NK-92 (cell line): ENCODE measurements around the gene CHIC1.
"Not testable (repeated sequence)": the region's sequence is repeated elsewhere in the genome, so short reads cannot be mapped to it uniquely, and the experiment has no call there.

ENCODE experiments used
- DNase-seq: peaks from one replicate; lab custom pipeline; 2025; ENCODE audit not compliant: unreplicated experiment; lab: John Stamatoyannopoulos, UW

CHIC1 gene

GRCh38 chrX:73562984-73563737 lies at the start of gene CHIC1:
Gene CHIC1 (plus strand): TSS chrX:73563197. CDS start chrX:73563285, 88 bp downstream.
- DNase-seq = no peak

DNA sequence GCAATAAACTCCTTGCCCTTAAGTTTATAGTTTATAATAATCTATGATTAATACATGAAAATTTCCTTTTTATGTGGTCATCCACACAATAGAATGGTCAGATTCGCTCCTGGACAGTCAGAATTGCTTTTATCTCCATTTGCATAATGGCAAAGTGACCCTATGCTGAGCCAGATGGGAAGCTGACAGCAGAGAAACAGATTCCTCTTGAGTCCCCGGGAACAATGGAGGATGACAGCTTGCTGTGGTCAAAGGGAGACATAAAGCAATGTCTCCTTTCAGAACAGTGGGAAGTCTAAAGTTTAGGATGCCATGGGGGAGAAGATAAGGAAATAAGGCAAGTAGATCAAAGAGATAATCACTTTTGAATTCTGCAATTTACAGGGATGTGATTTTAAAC lies 40.2 kb upstream of the CHIC1 start:
- not testable (repeated sequence) for DNase-seq

GRCh38 chrX:73524906-73525305 lies 38.1 kb upstream of the CHIC1 start:
- DNase-seq = no peak

GRCh38 chrX:73525928-73526690 lies 36.9 kb upstream of the CHIC1 start:
- no peak for DNase-seq

GRCh38 chrX:73531655-73532054 lies 31.3 kb upstream of the CHIC1 start:
- not testable (repeated sequence) for DNase-seq

- no peak for DNase-seq
Observed at GRCh38 chrX:73556159-73556558, 6.8 kb upstream of the CHIC1 start.

GRCh38 chrX:73561801-73562200 lies 1.2 kb upstream of the CHIC1 start:
- DNase-seq = no peak

DNA sequence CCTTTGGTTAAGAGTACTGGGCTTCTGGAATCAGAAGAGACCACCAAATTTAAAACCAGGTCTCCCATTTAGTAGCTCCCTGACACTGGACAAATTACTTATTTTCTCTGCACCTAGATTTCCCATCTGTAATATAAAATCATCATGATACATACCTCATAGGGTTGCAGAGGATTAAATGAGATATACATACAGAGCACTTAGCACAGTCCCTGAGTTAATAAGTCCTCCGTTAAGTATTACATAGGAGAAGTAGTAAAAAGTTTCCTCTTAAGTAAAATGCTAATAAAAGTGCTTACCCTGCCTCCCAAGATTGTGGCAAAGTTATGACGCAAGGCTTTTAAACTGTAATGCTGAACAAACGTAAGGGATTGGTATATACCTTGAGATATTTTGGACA lies 539 bp upstream of the CHIC1 start:
- DNase-seq = no peak

DNA sequence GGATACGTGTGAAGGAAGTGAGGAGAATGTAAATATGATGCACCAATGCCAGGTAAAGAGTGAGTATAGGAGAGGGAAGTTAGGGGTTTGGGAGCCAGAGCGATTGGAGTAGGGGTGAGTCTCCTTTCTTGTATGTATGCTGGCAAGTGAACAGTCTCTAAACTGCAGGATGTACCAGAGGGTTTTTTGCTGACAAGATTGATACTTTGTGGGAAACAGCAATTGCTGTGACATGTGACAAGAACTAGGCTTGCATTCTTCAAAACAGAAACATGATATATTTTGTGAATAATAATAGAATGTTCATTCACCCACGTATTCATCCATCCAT lies 706 bp downstream of the CHIC1 start:
- no peak for DNase-seq

- no peak for DNase-seq
Observed at GRCh38 chrX:73577361-73577760, 14.4 kb downstream of the CHIC1 start.

DNA sequence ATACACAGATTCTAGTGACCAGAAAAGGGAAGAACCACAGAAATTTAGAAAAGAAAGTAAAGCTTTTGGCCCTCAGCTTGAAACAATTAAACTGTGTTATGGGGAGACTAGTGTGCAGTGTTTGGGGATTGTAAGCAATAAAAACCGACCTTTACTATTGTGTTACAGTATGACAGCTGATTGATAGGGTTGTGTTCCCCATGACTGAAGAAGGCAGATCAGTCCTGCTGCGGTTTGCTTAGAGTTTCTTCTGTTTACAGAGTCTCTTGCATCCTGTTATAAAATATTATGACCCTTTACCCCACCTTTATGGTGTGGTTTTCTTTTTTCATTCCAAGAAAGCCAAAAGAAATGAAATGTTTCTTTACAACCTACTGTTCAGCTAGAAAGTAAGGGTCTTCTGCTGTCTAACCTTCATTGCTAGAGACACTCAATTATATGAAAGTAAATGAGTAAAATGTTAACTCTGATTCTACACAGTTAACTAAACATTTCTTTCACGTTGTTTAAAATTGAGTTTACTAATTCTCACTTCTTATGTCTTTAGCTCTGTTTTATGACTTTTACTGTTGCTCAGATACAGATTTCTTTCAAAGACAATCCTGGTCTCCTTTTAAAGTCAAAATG lies 18.1 kb downstream of the CHIC1 start:
- no peak for DNase-seq

DNA sequence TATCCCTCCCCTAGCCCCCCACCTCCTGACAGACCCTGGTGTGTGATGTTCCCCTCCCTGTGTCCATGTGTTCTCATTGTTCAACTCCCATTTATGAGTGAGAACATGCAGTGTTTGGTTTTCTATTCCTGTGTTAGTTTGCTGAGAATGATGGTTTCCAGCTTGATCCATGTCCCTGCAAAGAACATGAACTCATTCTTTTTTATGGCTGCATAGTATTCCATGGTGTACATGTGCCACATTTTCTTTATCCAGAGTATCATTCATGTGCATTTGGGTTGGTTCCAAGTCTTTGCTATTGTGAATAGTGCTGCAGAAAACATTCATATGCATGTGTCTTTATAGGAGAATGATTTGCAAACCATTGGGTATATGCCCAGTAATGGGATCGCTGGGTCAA lies 34.8 kb downstream of the CHIC1 start:
- DNase-seq = not testable (repeated sequence)

- no peak for DNase-seq
Observed at GRCh38 chrX:73615022-73615421, 52.0 kb downstream of the CHIC1 start.

GRCh38 chrX:73641669-73642068 lies 78.7 kb downstream of the CHIC1 start:
- DNase-seq = not testable (repeated sequence)

DNA sequence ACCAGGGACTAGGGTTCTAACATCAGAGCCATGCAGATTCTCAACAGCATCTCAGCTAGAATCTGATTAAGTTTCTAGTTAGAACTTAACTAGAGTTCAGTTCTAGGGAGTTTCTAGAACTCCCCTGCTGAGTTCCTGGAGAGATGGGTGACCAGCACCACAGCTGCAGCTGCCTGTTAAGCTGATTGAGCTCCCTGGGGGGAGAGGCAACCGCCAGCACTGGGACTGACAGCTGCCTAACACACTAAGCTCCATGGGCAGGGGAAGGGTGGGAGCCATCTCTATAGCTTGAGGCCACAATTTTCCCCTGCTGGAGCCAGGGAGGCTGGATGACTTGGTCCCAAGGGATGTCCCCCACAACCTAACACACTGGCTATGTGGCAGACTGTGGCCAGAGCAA lies 84.2 kb downstream of the CHIC1 start:
- no peak for DNase-seq

- DNase-seq = no peak
Observed at GRCh38 chrX:73647632-73648322, 84.8 kb downstream of the CHIC1 start.

DNA sequence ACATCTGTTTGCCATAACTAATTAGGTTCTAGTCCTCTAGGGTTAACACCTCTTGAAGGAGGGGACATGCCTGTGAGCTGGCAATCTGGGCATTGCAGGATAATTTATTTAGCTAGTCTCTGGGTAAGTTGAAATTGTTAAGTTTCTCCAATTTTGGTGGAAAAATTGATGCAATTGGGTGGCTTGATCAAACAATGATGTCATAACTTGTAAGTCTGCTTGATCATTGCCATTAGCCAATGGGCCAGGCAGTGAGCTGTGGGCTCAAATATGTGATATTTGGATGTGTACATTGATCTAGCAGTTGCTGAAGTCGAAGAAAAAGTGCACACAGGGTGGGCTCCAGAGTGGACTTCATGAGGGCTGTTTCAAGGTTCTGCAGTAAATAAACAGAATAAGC lies 98.3 kb downstream of the CHIC1 start:
- not testable (repeated sequence) for DNase-seq

DNA sequence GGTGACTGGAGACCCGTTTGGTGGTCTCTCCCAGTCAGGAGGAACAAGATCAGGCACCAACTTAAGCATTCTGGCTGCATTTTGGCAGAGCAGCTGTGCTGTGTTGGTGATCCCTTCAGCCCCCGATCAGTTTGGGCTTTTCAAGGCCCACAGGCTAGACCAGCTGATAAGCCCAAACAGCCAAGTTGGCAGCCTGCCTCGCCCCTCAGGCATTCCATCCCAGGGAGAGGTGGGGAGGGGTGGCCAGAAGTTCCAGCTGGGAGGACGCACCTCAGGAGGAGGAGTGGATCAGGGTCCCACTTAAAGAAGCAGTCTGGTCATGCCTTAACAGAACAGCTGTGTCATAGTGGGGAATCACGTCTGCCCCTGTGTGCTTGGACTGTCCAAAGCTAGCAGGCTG lies 105.8 kb downstream of the CHIC1 start:
- no peak for DNase-seq

GRCh38 chrX:73681408-73681807 lies 118.4 kb downstream of the CHIC1 start:
- no peak for DNase-seq

GRCh38 chrX:73683236-73683859 lies 120.4 kb downstream of the CHIC1 start:
- no peak for DNase-seq

DNA sequence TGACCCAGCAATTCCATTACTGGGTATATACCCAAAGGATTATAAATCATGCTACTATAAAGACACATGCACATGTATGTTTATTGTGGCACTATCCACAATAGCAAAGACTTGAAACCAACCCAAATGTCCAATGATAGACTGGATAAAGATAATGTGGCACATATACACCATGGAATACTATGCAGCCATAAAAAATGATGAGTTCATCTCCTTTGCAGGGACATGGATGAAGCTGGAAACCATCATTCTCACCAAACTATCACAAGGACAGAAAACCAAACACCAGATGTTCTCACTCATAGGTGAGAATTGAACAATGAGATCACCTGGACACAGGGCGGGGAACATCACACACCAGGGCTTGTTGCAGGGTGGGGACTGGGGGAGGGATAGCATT lies 144.0 kb downstream of the CHIC1 start:
- DNase-seq = not testable (repeated sequence)
